ENCODE data around the gene IFTAP.
A peak's percentile ranks its signal among the peaks of the same experiment; 100 is the strongest.

The IFTAP gene

GRCh38 chr11:36620246-36620645 lies 25.9 kb downstream of the IFTAP start:
- no peak overlapping the region for H3K4me3 ChIP-seq (ENCODE audit: low read depth, low read length)
- TF ChIP-seq CTCF (IDR thresholded peaks at IDR 0.05; ENCODE audit: low read depth, low read length, missing control alignments), result no peak
- no peak for DNase-seq (ENCODE audit: low read depth)

DNA sequence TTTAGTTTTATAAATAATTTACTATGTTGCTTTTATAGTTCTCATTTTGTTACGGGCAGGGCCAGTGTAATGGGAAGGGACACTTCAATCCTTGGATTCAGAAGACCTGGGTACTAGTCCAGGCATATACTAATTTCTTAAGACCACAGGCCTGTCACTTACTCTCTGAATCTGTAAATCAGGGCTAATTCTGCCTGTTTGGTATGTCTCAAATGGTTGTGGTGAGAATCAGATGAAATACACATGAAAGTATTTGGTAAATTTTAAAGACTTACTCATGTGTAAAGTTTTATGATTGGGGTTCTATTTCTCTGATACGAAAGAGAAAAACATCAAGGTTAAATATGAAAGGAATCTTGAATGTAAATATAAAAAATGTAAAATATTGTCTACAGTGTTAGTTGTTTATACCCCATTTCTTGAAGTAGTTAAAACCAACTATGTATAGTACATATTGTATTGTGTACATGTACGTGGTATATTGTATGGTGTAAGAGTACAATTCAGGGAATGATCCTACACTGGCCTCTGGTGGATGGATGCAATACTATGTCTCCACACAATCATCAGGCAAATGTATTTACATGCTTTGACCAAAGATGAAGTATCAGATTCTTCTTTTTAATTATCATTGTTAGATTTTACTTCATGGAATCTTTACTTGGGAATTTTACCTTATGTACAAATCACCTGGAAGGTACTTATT lies 28.3 kb downstream of the IFTAP start:
- no peak for DNase-seq (ENCODE audit: low read depth)
- no peak overlapping the region for H3K4me3 ChIP-seq (ENCODE audit: low read depth, low read length)

DNA sequence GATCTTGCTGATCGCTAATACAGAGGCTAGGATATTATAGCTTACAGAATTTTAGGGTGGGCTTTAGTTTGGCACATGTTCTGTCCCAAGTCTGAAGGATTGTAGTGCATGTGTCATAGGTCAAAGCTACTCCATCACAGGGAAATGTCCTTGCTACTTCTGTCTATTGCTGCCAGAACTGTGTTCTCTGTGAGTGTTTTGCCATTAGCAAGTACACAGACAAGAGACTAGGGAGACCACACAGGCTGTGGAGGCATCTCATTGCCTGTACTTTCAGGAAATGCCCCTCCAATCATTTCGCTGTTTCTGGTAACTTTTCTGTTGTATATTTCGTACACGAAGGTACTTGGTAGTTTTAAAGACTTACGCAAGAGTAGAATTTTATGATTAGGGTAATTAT lies 29.2 kb downstream of the IFTAP start:
- H3K4me3 ChIP-seq (ENCODE audit: low read depth, low read length), result no peak overlapping the region
- TF ChIP-seq CTCF (IDR thresholded peaks at IDR 0.05; ENCODE audit: low read depth, low read length, missing control alignments), result no peak
- no peak for DNase-seq (ENCODE audit: low read depth)

More for the DNA sequence above, 28.3 kb downstream of the IFTAP start:
- peak; percentile 41 for TF ChIP-seq CTCF (IDR thresholded peaks at IDR 0.05; ENCODE audit: low read depth, low read length, missing control alignments)

DNA sequence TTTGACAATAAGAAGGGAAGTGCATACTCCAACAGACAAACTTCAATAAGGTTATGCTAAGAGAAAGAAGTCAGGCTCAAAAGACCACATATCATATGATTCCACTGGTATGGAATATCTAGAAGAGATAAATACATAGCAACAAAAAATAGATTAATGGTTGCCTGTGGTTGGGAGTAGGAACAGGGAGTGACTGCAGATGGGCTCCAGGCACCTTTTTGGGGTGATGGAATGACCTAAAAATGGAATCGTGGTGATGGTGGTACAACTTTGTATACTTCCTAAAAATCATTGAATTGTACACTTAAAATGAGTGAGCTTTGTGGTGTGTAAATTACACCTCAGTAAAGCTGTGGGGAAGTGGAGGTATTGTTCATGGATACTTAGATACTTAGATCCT lies 32.7 kb downstream of the IFTAP start:
- no peak overlapping the region for H3K4me3 ChIP-seq (ENCODE audit: low read depth, low read length)
- TF ChIP-seq CTCF (IDR thresholded peaks at IDR 0.05; ENCODE audit: low read depth, low read length, missing control alignments), result no peak
- no peak for DNase-seq (ENCODE audit: low read depth)

- no peak overlapping the region for H3K4me3 ChIP-seq (ENCODE audit: low read depth, low read length)
- no peak for TF ChIP-seq CTCF (IDR thresholded peaks at IDR 0.05; ENCODE audit: low read depth, low read length, missing control alignments)
- no peak for DNase-seq (ENCODE audit: low read depth)
Observed at GRCh38 chr11:36627471-36627870, 33.2 kb downstream of the IFTAP start.

DNA sequence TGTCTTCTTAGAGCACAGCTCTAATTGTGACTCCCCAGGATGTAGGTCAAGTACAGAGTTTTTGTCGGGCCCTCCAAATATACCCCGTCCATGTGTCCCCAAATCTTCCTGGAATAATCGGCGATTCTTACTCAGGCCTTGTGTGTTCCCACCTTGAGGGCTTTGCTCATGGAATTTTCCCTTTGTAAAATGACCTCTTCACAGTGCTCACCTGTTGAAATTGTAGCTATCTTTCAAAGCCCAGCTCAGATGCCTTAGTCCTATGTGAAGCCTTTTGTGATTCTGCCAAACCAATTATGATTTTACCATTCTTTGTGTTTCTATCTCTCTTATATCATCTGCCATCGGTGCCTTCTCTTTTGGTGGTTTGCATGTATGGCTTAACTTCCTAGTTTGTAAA lies 33.8 kb downstream of the IFTAP start:
- TF ChIP-seq CTCF (IDR thresholded peaks at IDR 0.05; ENCODE audit: low read depth, low read length, missing control alignments), result no peak
- no peak overlapping the region for H3K4me3 ChIP-seq (ENCODE audit: low read depth, low read length)
- DNase-seq (ENCODE audit: low read depth), result no peak

GRCh38 chr11:36628765-36629244 lies 34.5 kb downstream of the IFTAP start:
- no peak overlapping the region for H3K4me3 ChIP-seq (ENCODE audit: low read depth, low read length)
- DNase-seq (ENCODE audit: low read depth), result no peak
- TF ChIP-seq CTCF (IDR thresholded peaks at IDR 0.05; ENCODE audit: low read depth, low read length, missing control alignments), result no peak
